Right ventricle myocardium inferior (tissue), 1 donor: ENCODE results near the gene GFY. TPM values are rescaled to one million over a fixed set of nuclear protein-coding genes. Genes with fewer than 3 reads are reported as not detected.

Experiments
- ATAC-seq: fragments of 200-7000 bp; cut with Tn5 transposase; one replicate; pipeline ENCODE4 v1.9.1; 2020; ENCODE audit warnings: mild to moderate bottlenecking, moderate library complexity
- DNase-seq: peaks from one replicate; pipeline ENCODE4 v3.0.0; 2021; ENCODE audit errors: missing footprints
- intact Hi-C: fragments of 100-400 bp; cut with DNase I; formaldehyde crosslinking; loops from one replicate; pipeline ENCODE4 v1.11.0; 2022
- long read RNA-seq: library from polyadenylated mRNA; unstranded; transcript quantifications from one replicate; pipeline ENCODE4 v2.0.0, GENCODE V29; 2021
- total RNA-seq: library from RNA; stranded (reverse); fragmentation: NEBNext Ultra II Directional; extraction: Animal tissue kit (Norgen Biotek cat#: 25700); gene quantifications from one replicate; pipeline ENCODE4 v1.2.1, GENCODE V29; 2021
- donor health status: DM: no; HTN: yes; CAD: no; lungs with severe emphysema.

Gene GFY
- total RNA-seq: not detected
- long read RNA-seq: 0 reads

GRCh38 chr19:49425178-49425577 is at the start of gene GFY:
Gene GFY, plus strand, starts transcription at chr19:49425388. Its CDS starts 1,043 bp downstream, at chr19:49426431.
- ATAC-seq (no peak), DNase-seq (no peak)
- intact Hi-C loops: no loop called here

- no peak for DNase-seq
- ATAC-seq: no peak
- intact Hi-C loops: no loop called here
Observed at GRCh38 chr19:49378512-49378911, 46.7 kb upstream of the GFY start.

GRCh38 chr19:49380391-49380790 is 44.8 kb upstream of the GFY start:
- ATAC-seq (no peak), DNase-seq (no peak)
- intact Hi-C loops: no loop called here

GRCh38 chr19:49382639-49383038 is 42.5 kb upstream of the GFY start:
- intact Hi-C loops: no loop called here
- DNase-seq (no peak), ATAC-seq (no peak)

GRCh38 chr19:49383599-49383998 is 41.6 kb upstream of the GFY start:
- DNase-seq (no peak), ATAC-seq (no peak)
- intact Hi-C loops: no loop called here

GRCh38 chr19:49387936-49388372 is 37.2 kb upstream of the GFY start, which contains the start of gene KASH5:
Gene KASH5, plus strand, starts transcription at chr19:49388249. Its CDS starts 2,635 bp downstream, at chr19:49390884.
- DNase-seq: peak; percentile 90
- intact Hi-C loops: no loop called here

GRCh38 chr19:49389406-49389805 is 35.8 kb upstream of the GFY start:
- ATAC-seq (no peak), DNase-seq (no peak)
- intact Hi-C loops: no loop called here

More at GRCh38 chr19:49387936-49388372, 37.2 kb upstream of the GFY start, which contains the start of gene KASH5:
- ATAC-seq: peak; percentile 74

- DNase-seq (no peak), ATAC-seq (no peak)
- intact Hi-C loops: no loop called here
Observed at GRCh38 chr19:49390131-49390928, 34.9 kb upstream of the GFY start.

- ATAC-seq: no peak
- intact Hi-C loops: no loop called here
Observed at GRCh38 chr19:49390929-49391359, 34.2 kb upstream of the GFY start.

GRCh38 chr19:49391581-49392399 is 33.4 kb upstream of the GFY start:
- ATAC-seq (peak; percentile 83), DNase-seq (peak; percentile 84)
- intact Hi-C loops: loop anchor here (1.0 to 2.0 kb wide), 2 partner anchors 52 to 155 kb away; no protein-coding TSS in a partner anchor

More at GRCh38 chr19:49390929-49391359, 34.2 kb upstream of the GFY start:
- DNase-seq: no peak

GRCh38 chr19:49393881-49394280 is 31.3 kb upstream of the GFY start:
- DNase-seq (no peak), ATAC-seq (no peak)
- intact Hi-C loops: loop anchor here (2.0 kb wide), 1 partner anchor 153 kb away; no protein-coding TSS in a partner anchor

- DNase-seq: no peak
- no peak for ATAC-seq
- intact Hi-C loops: no loop called here
Observed at GRCh38 chr19:49395581-49396407, 29.4 kb upstream of the GFY start.

GRCh38 chr19:49396738-49397505 is 28.3 kb upstream of the GFY start:
- intact Hi-C loops: no loop called here
- no peak for ATAC-seq
- no peak for DNase-seq

GRCh38 chr19:49398001-49398615 is 27.1 kb upstream of the GFY start:
- ATAC-seq (no peak), DNase-seq (no peak)
- intact Hi-C loops: no loop called here

GRCh38 chr19:49398931-49399330 is 26.3 kb upstream of the GFY start:
- intact Hi-C loops: no loop called here
- ATAC-seq (no peak), DNase-seq (no peak)

- DNase-seq (no peak), ATAC-seq (no peak)
- intact Hi-C loops: no loop called here
Observed at GRCh38 chr19:49400029-49400428, 25.2 kb upstream of the GFY start.

- no peak for DNase-seq
- intact Hi-C loops: no loop called here
Observed at GRCh38 chr19:49403404-49404187, 21.6 kb upstream of the GFY start.

More at GRCh38 chr19:49403404-49404187, 21.6 kb upstream of the GFY start:
- no peak for ATAC-seq
